Lung (tissue), 13 donors: ENCODE measurements around the gene SLC2A8. TPM values are rescaled to one million over a fixed set of nuclear protein-coding genes. Genes with fewer than 3 reads are reported as not detected.

Experiments
- ATAC-seq: fragments of 200-7000 bp; cut with Tn5 transposase; one replicate; pipeline ENCODE4 v1.9.1; 2020; ENCODE audit warnings: moderate number of reproducible peaks; ENCODE audit not compliant: insufficient read depth, low FRiP score
- DNase-seq, 3 donors: peaks; one replicate each; pipeline ENCODE4 v3.0.0-alpha.2; 2013 to 2017
- H3K27ac ChIP-seq, 2 donors: one replicate each; pipeline ENCODE4 v1.5.1; 2013; ENCODE audit warnings: mild to moderate bottlenecking in 2 of 2, moderate library complexity in 2 of 2, control low read depth in 1 of 2, inconsistent platforms in 1 of 2, low read depth in 1 of 2, low read length in 1 of 2
- H3K27me3 ChIP-seq, 3 donors: one replicate each; pipeline ENCODE4 v1.5.1; 2013; ENCODE audit warnings: low read length in 2 of 3; ENCODE audit not compliant: control insufficient read depth in 3 of 3, insufficient read depth in 3 of 3
- H3K36me3 ChIP-seq, 4 donors: one replicate each; pipeline ENCODE4 v1.5.1; 2013; ENCODE audit warnings: low read length in 4 of 4, mild to moderate bottlenecking in 1 of 4, moderate library complexity in 1 of 4; ENCODE audit not compliant: control insufficient read depth in 4 of 4, insufficient read depth in 4 of 4
- H3K4me1 ChIP-seq, 5 donors: one replicate each; pipeline ENCODE4 v1.5.1; 2013; ENCODE audit warnings: low read length in 5 of 5, mild to moderate bottlenecking in 2 of 5, moderate library complexity in 1 of 5; ENCODE audit not compliant: control insufficient read depth in 5 of 5, insufficient read depth in 5 of 5
- H3K4me3 ChIP-seq: one replicate; pipeline ENCODE4 v1.5.1; 2013; ENCODE audit warnings: mild to moderate bottlenecking, control low read depth, moderate library complexity
- H3K9ac ChIP-seq, 2 donors: one replicate each; pipeline ENCODE4 v1.5.1; 2013; ENCODE audit warnings: low read length in 2 of 2, control low read depth in 1 of 2; ENCODE audit not compliant: insufficient read depth in 1 of 2
- H3K9me3 ChIP-seq, 4 donors: one replicate each; pipeline ENCODE4 v1.5.1; 2013; ENCODE audit warnings: low read length in 3 of 4, mild to moderate bottlenecking in 1 of 4, moderate library complexity in 1 of 4; ENCODE audit not compliant: control insufficient read depth in 4 of 4, insufficient read depth in 3 of 4
- WGBS, 2 donors: extraction: QIAGEN DNeasy Blood & Tissue Kit; methylation state at CpG; one replicate each; pipeline ENCODE4 v1.1.7; 2013; 5-methylcytosine and 5-hydroxymethylcytosine counted together
- polyA plus RNA-seq, 2 donors: library from polyadenylated mRNA; stranded (reverse); fragments of 200-250 nt; gene quantifications; one replicate each; pipeline ENCODE4 v1.2.1, GENCODE V29; 2013
- small RNA-seq: library from RNA; depleted of rRNA; stranded (forward); fragments of <200 nt; gene quantifications from one replicate; pipeline ENCODE3, GENCODE V24; 2014; ENCODE audit warnings: low replicate concordance
- total RNA-seq, 2 donors: library from RNA; depleted of rRNA in 1 of 2; stranded (reverse); fragments of >200 nt in 1 of 2; gene quantifications; one replicate each; pipeline ENCODE4 v1.2.1, GENCODE V29; 2014 to 2021
- TF ChIP-seq, protein P1 (sequence below): IDR thresholded peaks from 2 replicates; pipeline ENCODE4 v1.5.1; 2012; ENCODE audit warnings: mild to moderate bottlenecking; ENCODE audit errors: control extremely low read depth, extremely low read depth
- donor health status: control.
- donor health status: control.
- donor health status: Bipolar disorder and iron deficiency.
- donor health status: healthy.
- donor health status: DM: yes; HTN: yes; CAD: no.

SLC2A8 gene
- total and polyA plus RNA-seq, 4 donors: 8.9 to 18.8 (median 16.3) TPM

DNA sequence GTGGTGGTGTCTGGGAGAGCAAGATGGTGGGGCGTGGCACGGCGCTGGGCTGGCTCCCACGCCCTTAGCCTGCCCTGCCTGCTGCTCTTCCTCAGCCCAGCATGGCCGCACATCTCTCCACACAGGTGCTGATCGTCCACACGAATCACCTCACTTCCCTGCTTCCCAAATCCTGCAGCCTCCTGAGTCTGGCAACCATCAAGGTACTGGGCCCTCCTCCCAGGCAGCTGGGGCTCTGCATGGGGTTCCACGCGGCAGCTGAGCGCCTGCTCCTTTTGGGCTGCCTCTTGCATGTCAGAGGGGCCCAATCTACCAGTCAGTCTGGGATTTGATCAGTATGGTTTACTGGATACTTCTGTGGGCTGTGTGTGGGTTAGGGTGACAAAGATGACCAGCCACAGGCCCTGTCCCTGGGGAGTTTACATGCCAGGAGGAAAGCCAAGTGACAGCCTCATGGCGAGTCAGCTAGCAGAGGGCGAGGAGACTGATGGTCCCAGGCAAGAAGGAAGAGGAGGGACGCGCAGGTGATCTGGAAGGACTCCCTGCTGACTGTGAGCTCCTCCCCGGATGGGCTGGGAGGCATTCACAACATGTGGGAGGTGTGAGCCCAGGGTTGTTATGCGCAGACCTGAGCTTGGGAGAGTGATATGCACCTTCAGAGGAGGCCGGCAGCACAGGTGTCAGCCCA lies 60.4 kb downstream of the SLC2A8 start:
- 90 to 91% methylated on average over 17 of the region's 17 CpGs for WGBS, 2 donors
- peaks cover 0 to 7% (median 3%) of the 10 kb centered on the region in 5 donors for H3K4me1 ChIP-seq
- no peak for ATAC-seq
- H3K27ac ChIP-seq: no peak overlapping the region
- H3K9me3 ChIP-seq: no peaks in the 10 kb centered on the region
- H3K36me3 ChIP-seq: peaks cover 5 to 42% (median 16%) of the 10 kb centered on the region in 4 donors
- H3K9ac ChIP-seq: no peak overlapping the region
- TF ChIP-seq, protein P1, sequence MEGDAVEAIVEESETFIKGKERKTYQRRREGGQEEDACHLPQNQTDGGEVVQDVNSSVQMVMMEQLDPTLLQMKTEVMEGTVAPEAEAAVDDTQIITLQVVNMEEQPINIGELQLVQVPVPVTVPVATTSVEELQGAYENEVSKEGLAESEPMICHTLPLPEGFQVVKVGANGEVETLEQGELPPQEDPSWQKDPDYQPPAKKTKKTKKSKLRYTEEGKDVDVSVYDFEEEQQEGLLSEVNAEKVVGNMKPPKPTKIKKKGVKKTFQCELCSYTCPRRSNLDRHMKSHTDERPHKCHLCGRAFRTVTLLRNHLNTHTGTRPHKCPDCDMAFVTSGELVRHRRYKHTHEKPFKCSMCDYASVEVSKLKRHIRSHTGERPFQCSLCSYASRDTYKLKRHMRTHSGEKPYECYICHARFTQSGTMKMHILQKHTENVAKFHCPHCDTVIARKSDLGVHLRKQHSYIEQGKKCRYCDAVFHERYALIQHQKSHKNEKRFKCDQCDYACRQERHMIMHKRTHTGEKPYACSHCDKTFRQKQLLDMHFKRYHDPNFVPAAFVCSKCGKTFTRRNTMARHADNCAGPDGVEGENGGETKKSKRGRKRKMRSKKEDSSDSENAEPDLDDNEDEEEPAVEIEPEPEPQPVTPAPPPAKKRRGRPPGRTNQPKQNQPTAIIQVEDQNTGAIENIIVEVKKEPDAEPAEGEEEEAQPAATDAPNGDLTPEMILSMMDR: no peak
- no peaks in the 10 kb centered on the region for H3K27me3 ChIP-seq
- no peak for DNase-seq
- H3K4me3 ChIP-seq: no peak overlapping the region

Small RNAs within 50 kb of the gene (small RNA-seq; reads per million reads assigned to genes)
- gene SNORA65: 124 reads per million, percentile 98 among the genes with 10 or more reads in this experiment

Other genes starting within 250 kb of the SLC2A8 start
- 10 to 100 TPM in 1 of 2 donors, 1 to 10 TPM in 1; 6.9 to 31.1 TPM for gene GARNL3, start 132.4 kb upstream of the SLC2A8 start, total RNA-seq
- 1 to 10 TPM; 1.5 to 1.8 TPM for gene GARNL3, start 132.4 kb upstream of the SLC2A8 start, polyA plus RNA-seq
- gene ZNF79, start 27.2 kb downstream of the SLC2A8 start, total RNA-seq: 1 to 10 TPM; 8.7 to 9.3 TPM
- gene ZNF79, start 27.2 kb downstream of the SLC2A8 start, polyA plus RNA-seq: 1 to 10 TPM; 3.1 TPM
- 1,000 to 10,000 TPM in 1 of 2 donors, 100 to 1,000 TPM in 1; 768 to 1,125 TPM for gene RPL12, start 54.2 kb downstream of the SLC2A8 start, total RNA-seq
- 1,000 to 10,000 TPM; 2,042 to 5,137 TPM for gene RPL12, start 54.2 kb downstream of the SLC2A8 start, polyA plus RNA-seq
- gene LRSAM1, start 54.3 kb downstream of the SLC2A8 start, total RNA-seq: 10 to 100 TPM; 19.5 to 24.5 TPM
- gene LRSAM1, start 54.3 kb downstream of the SLC2A8 start, polyA plus RNA-seq: 10 to 100 TPM; 13.5 to 16.6 TPM
- 10 to 100 TPM; 61.5 to 65.8 TPM for gene STXBP1, start 215.1 kb downstream of the SLC2A8 start, total RNA-seq
- 10 to 100 TPM; 19.2 to 32.0 TPM for gene STXBP1, start 215.1 kb downstream of the SLC2A8 start, polyA plus RNA-seq